ENCODE measurements around the gene MGAT5.

The MGAT5 gene

DNA sequence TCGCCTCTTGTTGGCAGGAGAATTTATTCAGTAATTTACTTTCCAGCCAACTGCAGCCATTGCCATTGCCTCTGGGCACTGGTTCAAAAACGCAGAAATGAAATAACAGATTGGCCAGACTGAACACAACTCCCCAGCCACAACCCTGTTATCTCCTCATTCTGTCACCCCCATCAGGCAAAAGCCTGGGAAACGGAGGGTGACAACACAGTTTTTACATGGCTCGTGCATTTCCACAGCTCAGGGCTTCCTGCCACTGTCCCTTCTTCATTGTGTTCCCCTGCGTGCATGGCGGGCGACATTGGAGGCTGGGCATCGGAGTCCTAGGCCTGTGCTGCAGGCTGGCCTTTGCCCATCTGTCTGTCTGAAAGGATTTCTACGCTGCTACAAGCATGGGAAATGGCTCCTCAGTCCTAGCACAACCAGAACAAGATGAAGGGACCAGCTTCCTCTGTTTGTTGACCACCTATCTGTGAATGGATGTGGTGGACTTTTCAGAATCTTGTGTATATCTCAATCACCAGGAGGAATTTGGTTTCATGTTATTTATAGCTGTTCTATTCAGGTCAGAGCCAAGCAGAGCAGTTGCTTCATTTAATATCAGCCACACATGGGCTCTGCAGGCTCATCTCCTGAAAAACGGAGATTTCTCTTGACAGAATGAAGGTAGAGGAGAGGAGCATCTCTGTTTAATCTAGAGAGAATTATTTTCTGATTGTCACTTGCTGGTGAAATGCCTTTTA lies 107.0 kb downstream of the MGAT5 start:
- in situ Hi-C loops (cut with MboI; ENCODE audit: low sequenced_read_pairs): no loop called here

GRCh38 chr2:134361648-134362047 lies 107.8 kb downstream of the MGAT5 start:
- in situ Hi-C loops (cut with MboI; ENCODE audit: low sequenced_read_pairs): no loop called here

- in situ Hi-C loops (cut with MboI; ENCODE audit: low sequenced_read_pairs): no loop called here
These were observed 108.3 kb downstream of the MGAT5 start for GRCh38 chr2:134362152-134362668.

- in situ Hi-C loops (cut with MboI; ENCODE audit: low sequenced_read_pairs): no loop called here
These were observed 108.9 kb downstream of the MGAT5 start for GRCh38 chr2:134362740-134363139.

DNA sequence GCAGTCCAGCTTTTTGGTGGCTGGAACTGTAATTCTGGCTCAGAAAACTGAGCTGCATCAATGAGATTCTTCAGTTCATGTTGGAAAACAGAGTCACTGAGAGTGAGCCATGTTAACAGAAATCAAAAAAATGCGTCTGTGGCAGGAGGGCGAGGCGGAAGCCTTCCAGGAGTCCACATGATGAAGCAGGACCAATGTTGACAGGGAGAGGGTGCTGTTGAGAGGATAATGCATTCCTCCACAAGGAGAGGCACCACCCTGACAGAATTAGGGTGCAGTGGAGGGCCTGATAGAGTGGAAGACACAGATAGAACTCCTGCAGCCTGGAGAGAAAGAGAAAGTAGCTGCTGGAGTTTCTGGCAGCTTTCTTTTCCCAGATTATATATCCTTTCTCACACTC lies 111.5 kb downstream of the MGAT5 start:
- in situ Hi-C loops (cut with MboI; ENCODE audit: low sequenced_read_pairs): no loop called here

DNA sequence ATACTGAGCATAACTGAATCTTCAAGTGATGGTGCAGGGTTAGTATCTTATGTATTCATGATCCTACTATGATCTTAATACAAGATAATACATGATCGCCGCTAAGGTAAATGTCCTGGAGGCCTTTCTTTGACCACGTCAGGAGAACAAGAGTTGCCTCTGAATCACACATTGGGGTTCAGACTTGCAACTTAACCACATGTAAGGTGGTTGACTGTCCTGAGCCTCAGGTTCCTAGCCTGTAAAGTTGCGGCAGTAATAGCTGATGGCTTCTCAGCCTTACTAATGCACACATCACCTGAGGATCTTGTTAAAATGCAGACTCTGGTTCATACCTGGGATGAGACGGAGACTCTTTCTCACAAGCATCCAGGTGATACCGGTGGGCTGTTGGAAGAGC lies 112.5 kb downstream of the MGAT5 start:
- in situ Hi-C loops (cut with MboI; ENCODE audit: low sequenced_read_pairs): no loop called here

DNA sequence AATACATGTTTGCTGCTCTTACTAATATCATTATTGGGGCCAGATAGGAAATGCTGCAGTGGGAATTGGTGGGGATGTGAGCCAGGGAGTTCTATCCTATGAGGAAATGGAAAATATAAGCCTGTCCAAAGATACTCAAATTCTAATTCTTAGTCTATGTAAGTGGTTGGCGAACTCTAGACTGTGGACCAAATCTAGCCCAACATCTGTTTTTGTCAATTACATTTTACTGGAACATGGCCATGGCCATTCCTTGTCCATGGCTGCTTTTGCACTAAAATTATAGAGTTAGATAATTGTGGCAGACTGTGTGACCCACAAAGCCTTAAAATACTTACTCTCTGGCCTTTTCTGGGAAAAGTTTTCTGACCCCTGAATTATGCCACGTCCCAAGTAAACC lies 113.3 kb downstream of the MGAT5 start:
- in situ Hi-C loops (cut with MboI; ENCODE audit: low sequenced_read_pairs): no loop called here

- in situ Hi-C loops (cut with MboI; ENCODE audit: low sequenced_read_pairs): no loop called here
These were observed 114.3 kb downstream of the MGAT5 start for GRCh38 chr2:134368009-134368817.

DNA sequence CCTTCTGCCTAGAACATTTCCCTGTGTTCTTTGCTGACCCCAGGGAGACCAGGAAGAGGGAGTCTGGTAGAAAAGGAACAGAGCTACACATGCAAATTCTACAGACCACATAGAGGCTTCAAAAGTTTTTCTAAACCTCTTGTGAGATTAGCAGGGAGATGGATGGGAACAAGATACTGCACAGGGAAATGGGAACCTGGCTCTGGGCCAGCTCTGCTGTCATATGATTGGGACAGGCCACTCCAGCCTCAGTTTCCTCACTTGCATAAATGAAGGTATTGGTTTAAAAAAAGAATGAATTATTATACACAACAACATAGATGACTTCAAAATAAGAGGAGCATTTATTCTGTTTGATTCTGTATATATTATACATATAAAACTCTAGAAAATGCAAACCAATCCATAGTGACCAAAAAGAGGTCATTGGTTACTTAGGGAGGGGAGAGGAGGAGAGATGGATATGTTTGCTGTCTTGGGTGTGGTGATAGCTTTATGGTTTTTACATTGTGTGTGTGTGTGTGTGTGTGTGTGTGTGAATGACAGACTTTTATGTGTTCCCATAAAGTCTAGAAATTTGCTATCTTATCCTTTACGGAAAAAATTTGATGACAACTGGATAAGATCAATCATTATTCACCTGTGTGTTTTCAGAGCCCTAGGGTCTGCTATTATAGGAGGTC lies 115.5 kb downstream of the MGAT5 start:
- in situ Hi-C loops (cut with MboI; ENCODE audit: low sequenced_read_pairs): no loop called here

DNA sequence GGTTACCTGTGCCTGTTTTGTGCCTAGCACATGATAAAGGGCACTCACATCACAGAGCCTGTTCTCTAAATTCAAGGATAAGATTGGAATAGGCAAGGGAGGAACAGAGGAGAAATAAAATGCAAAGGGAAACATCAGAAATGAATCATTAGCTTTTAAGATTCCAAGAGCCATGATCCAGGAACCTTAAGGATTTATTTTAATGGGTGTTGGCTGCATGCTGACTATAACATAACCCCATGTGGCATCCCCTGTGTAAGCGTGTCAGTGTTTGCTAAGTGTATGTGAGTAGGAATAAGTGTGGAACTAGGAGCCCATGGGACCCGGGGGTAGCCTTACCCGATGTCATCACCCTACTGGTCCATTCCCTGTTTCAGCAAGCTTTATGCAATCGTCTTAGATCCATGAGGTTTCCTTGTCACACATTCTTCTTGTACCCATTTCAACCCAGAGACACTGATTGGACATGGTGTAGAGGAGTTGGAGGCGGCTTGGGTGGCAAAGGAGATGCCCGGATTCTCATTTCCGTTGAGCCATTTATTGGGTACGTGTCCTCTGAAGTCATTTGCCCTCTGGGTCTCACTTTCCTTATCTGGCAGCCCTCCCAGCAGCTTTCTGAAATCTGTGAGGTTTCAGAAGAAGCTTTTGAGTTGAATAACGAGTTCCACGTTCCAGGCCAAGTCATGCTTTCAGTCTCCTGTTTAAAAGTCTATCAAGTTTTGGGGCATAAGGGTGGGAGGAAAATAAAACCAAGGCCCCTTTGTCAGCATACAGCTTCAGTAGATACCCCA lies 117.0 kb downstream of the MGAT5 start:
- in situ Hi-C loops (cut with MboI; ENCODE audit: low sequenced_read_pairs): no loop called here

DNA sequence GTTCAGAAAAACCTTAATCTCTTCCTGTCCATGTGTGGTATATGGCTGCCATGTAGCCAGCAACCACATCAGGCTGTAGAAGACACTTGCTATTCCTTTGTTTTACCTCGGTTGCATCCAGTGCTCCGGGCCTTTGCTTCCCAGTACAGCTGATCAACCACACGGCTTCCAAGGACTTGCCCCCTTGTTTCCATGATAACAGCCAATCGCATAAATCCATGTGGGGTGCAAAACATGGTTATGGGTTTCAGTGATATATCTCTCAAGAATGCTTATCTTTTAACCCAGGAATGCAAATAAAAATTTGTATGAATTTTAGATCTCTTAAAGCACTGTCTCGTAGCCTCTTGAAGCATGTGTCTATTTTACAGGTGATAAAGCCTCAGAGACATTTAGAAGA lies 118.3 kb downstream of the MGAT5 start:
- in situ Hi-C loops (cut with MboI; ENCODE audit: low sequenced_read_pairs): no loop called here

DNA sequence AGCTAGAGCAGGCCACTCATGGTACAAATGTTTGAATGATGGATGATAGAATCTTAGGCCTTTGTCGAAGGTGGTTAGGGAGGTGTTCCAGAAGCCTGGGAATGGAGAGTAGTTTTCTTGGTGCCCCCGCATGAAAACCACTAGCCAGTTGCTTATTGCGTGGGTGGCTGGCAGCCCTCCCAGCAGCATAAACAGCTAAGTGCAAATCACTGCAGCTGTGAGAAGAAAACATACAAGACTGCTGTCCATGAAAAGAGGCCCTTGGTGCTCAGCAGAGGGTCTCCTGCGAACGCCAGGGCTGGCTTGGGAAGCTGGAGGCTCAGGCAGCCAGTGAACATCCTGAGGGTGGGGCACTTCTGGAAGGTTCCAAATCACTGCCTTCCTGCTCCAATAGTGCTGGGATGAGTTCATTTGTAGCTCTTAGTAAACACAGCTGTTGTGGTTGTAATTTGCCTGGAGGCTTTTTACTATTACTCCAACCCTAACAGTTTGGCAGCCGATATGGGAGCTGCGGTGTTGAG lies 118.8 kb downstream of the MGAT5 start:
- in situ Hi-C loops (cut with MboI; ENCODE audit: low sequenced_read_pairs): no loop called here

DNA sequence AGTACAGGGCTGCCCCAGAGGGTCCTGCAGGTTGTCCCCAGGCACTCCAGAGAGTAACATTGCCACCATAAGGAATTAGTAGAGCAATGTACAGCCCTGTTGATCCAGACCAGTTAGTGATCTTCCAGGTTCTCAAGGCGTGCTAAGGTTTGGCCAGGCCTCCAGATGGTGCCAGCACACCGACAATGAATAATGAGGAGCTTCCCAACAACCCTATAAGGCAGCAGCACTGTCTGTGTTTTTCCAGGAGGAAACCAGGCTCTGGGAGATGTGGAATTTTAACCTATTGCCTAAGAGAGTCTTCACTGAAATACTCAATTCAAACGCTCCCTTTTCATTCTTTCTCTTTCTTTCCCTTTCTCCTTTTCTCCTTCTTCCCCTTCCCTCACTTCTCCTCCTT lies 122.1 kb downstream of the MGAT5 start:
- in situ Hi-C loops (cut with MboI; ENCODE audit: low sequenced_read_pairs): no loop called here

DNA sequence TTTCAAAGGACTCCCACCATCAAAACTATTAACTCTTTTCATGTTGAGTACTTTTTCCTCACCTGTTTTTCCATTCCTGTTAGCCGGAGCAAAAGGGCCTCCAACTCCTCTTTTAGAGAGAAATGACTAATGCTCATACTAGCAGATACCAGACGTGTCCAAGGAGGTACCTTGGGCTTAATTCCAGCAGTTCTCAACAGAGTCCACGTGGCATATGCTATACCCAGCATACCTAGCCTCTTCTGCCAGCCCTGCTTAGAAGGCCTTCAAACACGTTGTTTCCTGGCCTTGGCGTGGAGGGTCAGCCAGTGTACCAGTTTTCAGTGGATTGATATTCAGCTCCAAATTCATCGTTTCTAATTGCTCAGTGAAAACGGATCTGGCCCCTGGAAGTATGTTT lies 123.9 kb downstream of the MGAT5 start:
- in situ Hi-C loops (cut with MboI; ENCODE audit: low sequenced_read_pairs): no loop called here

- in situ Hi-C loops (cut with MboI; ENCODE audit: low sequenced_read_pairs): no loop called here
These were observed 125.4 kb downstream of the MGAT5 start for GRCh38 chr2:134379293-134379692.

DNA sequence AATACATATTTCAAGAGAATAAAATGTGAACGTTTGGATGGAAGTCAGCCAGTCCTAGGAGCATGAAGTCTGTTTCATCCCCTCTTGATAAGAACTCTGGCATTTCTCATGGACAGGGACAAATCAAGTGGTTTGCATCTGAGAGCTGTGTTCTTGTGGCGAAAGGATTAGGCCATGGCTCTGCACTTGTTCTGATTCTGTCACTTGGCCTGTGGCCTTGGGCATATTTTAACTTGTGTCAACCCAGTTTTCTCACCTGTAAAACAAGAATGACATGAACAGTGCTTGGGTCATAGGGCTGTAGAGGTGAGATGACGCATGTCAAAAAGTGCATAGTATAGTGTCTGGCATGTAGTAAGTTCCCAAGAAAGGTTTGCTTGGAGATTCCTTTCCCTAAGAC lies 125.8 kb downstream of the MGAT5 start:
- in situ Hi-C loops (cut with MboI; ENCODE audit: low sequenced_read_pairs): no loop called here

DNA sequence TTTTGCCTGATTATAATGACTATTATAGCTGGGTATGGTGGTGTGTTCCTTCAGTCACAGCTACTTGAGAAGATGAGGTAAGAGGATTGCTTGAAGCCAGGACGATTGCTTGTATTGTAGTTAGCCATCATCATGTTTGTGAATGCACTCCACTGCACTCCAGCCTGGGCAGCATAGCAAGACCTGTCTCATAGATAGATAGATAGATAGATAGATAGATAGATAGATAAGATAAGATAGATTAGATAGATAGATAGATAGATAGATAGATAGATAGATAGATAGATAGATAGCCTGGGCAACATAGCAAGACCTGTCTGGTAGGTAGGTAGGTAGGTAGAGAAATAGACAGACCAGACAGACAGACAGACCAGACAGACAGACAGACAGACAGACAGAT lies 127.3 kb downstream of the MGAT5 start:
- in situ Hi-C loops (cut with MboI; ENCODE audit: low sequenced_read_pairs): no loop called here

GRCh38 chr2:134384131-134384530 lies 130.3 kb downstream of the MGAT5 start:
- in situ Hi-C loops (cut with MboI; ENCODE audit: low sequenced_read_pairs): no loop called here

DNA sequence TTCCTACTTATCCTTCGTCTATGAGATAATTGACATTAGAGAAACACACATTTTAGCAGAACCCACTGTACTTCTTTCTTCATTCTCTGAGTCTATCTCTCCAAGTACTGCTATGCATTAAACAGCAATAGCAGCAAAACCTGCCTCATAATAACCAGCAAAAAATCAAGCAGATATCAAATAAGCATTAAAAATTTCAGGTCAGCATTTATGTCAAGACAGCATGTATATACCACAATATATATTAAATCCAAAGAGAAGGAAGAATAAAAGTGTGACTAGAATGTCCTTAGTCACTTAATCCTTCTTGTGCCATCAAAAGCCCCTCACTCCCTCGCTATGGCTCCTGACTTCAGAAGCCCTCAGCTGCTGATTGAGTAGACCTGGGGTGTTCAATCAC lies 131.3 kb downstream of the MGAT5 start:
- in situ Hi-C loops (cut with MboI; ENCODE audit: low sequenced_read_pairs): no loop called here

DNA sequence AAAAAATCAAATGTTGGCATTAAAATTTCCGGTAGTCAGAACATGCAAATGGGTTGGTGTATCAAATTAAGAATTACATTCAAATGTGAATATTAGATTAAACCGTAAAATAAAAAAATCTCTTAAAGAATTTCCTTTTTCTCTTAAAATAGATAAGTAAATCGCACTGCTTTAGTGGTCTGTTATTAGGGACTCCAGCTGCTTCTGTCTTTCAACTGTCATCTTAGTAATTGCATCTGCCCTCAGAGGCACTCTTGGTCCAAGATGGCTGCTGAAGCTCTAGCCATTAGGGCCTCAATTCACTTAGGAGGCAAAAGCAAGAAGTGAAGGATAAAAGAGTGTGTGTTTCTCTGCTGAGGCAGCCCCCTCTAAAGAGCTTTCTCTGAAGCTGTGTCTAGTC lies 132.4 kb downstream of the MGAT5 start:
- in situ Hi-C loops (cut with MboI; ENCODE audit: low sequenced_read_pairs): no loop called here

DNA sequence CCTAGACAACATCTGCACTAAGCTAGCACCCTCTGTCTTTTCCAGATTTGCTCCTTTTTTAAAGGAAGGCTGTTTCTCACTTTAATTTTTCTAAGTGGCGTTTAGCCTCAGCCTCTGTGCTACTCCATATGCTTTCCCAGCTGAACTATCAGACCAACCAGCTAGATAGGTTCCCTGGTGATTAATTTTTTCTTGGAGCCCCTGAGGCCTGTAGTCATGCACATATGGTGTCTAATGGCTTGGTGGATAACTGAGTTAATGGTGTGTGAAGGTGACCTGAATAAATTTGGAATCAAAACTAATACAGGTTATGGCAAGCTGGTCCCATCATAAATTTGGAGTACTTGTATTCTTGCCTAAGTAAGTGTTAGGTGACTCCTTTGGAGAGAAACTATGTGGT lies 135.5 kb downstream of the MGAT5 start:
- in situ Hi-C loops (cut with MboI; ENCODE audit: low sequenced_read_pairs): no loop called here

All from HL-60/S4 treated with phorbol 12-myristate 13-acetate at 8.2 ng/mL for 4 days and 3 days (cell line).